AG04450 (cell line): ENCODE measurements around the gene GFPT2. TPM values are rescaled to one million over a fixed set of nuclear protein-coding genes. Genes with fewer than 3 reads are reported as not detected.

Experiments
- CTCF ChIA-PET: fragments of 300-600, 350-600 bp; formaldehyde crosslinking; extraction: SDS; loops from one replicate; lab custom pipeline; 2022; ENCODE audit warnings: antibody characterized with exemption, inconsistent platforms; lab: Charles Lee
- POLR2A ChIA-PET: fragments of 350-600 bp; formaldehyde crosslinking; extraction: SDS; loops from one replicate; lab custom pipeline; 2021; ENCODE audit warnings: antibody characterized with exemption, inconsistent platforms; lab: Yijun Ruan, JAX
- DNase-seq: peaks from one replicate; pipeline ENCODE4 v3.0.0-alpha.2; 2011; ENCODE audit warnings: low read depth, low spot score
- H3K27ac ChIP-seq: one replicate; pipeline ENCODE4 v1.5.1; 2012; ENCODE audit warnings: low read depth, low read length, control low read depth
- H3K27me3 ChIP-seq: one replicate; pipeline ENCODE4 v1.6.0; 2012; ENCODE audit warnings: low read length; ENCODE audit not compliant: control insufficient read depth, insufficient read depth
- H3K4me3 ChIP-seq: 2 replicates; pipeline ENCODE4 v1.5.1; 2011; ENCODE audit warnings: mild to moderate bottlenecking, low read depth, low read length, control low read depth
- H3K9me3 ChIP-seq: 2 replicates; pipeline ENCODE4 v1.5.1; 2012; ENCODE audit warnings: low read length; ENCODE audit not compliant: control insufficient read depth, insufficient read depth
- polyA plus RNA-seq: library from polyadenylated mRNA; depleted of rRNA; stranded (reverse); fragments of >200 nt; gene quantifications from 2 replicates; pipeline ENCODE4 v1.2.3, GENCODE V29; 2011
- TF ChIP-seq, protein P1 (sequence below): IDR thresholded peaks from 2 replicates; pipeline ENCODE4 v1.5.1; 2011; ENCODE audit warnings: low read depth, low read length, control low read depth, inconsistent platforms

Gene GFPT2
- polyA plus RNA-seq, 1 experiment: 15.1 TPM

GRCh38 chr5:180313677-180314505, 39.2 kb downstream of the GFPT2 start:
- no peak for DNase-seq
- ChIA-PET CTCF (interaction anchor here (0.5 to 4.0 kb wide), 6 partner anchors 10 to 367 kb away, joined by 3 to 55 read pairs (median 4); no protein-coding TSS in a partner anchor), POLR2A (no interaction called here)
- TF ChIP-seq, protein P1, sequence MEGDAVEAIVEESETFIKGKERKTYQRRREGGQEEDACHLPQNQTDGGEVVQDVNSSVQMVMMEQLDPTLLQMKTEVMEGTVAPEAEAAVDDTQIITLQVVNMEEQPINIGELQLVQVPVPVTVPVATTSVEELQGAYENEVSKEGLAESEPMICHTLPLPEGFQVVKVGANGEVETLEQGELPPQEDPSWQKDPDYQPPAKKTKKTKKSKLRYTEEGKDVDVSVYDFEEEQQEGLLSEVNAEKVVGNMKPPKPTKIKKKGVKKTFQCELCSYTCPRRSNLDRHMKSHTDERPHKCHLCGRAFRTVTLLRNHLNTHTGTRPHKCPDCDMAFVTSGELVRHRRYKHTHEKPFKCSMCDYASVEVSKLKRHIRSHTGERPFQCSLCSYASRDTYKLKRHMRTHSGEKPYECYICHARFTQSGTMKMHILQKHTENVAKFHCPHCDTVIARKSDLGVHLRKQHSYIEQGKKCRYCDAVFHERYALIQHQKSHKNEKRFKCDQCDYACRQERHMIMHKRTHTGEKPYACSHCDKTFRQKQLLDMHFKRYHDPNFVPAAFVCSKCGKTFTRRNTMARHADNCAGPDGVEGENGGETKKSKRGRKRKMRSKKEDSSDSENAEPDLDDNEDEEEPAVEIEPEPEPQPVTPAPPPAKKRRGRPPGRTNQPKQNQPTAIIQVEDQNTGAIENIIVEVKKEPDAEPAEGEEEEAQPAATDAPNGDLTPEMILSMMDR: no peak
- Histone ChIP-seq H3K27me3 (no peaks in the 10 kb centered on the region), H3K4me3 (0 out of 2 replicates have a peak overlapping the region, but pooled peaks have one; percentile 17), H3K9me3 (no peaks in the 10 kb centered on the region; the same call in 1 of the 2 replicates), H3K27ac (no peak overlapping the region)

- DNase-seq: no peak
- ChIA-PET CTCF (interaction anchor here (1.5 kb wide), 1 partner anchor 18 kb away, joined by 7 read pairs; no protein-coding TSS in a partner anchor), POLR2A (no interaction called here)
- TF ChIP-seq, protein P1: no peak
- Histone ChIP-seq H3K27me3 (no peaks in the 10 kb centered on the region), H3K27ac (no peak overlapping the region), H3K9me3 (no peaks in the 10 kb centered on the region; the same call in 1 of the 2 replicates), H3K4me3 (no peak overlapping the region)
Measured at GRCh38 chr5:180311216-180311615, 41.9 kb downstream of the GFPT2 start.

- H3K27ac ChIP-seq: no peak overlapping the region
- ChIA-PET CTCF (interaction anchor here (1.1 to 1.7 kb wide), 3 partner anchors 9 to 22 kb away, joined by 3 to 6 read pairs (median 5); no protein-coding TSS in a partner anchor), POLR2A (no interaction called here)
- no peaks in the 10 kb centered on the region for H3K27me3 ChIP-seq
- no peaks in the 10 kb centered on the region; the same call in 1 of the 2 replicates for H3K9me3 ChIP-seq
- no peak overlapping the region for H3K4me3 ChIP-seq
- DNase-seq: no peak
- TF ChIP-seq, protein P1: no peak
Measured at GRCh38 chr5:180306796-180307195, 46.3 kb downstream of the GFPT2 start.

DNA sequence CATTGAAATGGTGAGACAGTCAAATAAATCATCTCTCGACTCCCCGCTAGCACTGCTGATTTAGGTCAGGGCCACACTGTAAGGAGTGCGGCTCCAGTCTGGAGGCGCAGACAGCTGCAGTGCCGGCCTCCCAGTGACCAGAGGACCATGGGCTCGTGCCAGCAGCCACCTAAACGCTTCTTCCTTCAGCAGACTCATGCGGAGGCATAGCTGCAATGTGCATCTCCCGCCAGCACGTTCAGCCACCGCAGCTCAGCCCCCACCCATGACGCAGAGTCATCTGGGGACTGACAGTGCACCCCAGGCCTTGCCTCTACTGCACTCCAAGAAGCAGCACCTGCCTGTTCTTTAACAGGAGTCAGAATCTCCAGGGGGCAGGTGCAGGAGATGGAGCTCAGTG, 47.7 kb downstream of the GFPT2 start:
- Histone ChIP-seq H3K27me3 (no peaks in the 10 kb centered on the region), H3K27ac (no peak overlapping the region), H3K4me3 (no peak overlapping the region), H3K9me3 (no peaks in the 10 kb centered on the region; the same call in 1 of the 2 replicates)
- ChIA-PET CTCF (interaction anchor here (1.0 to 3.8 kb wide), 2 partner anchors 10 to 166 kb away, joined by 3 to 20 read pairs; no protein-coding TSS in a partner anchor), POLR2A (no interaction called here)
- TF ChIP-seq, protein P1: no peak
- no peak for DNase-seq
